Right ventricle myocardium superior (tissue), 1 donor: ENCODE results near the gene LINC01488. TPM values are rescaled to one million over a fixed set of nuclear protein-coding genes. Genes with fewer than 3 reads are reported as not detected.
A peak's percentile ranks its signal among the peaks of the same experiment; 100 is the strongest.

Experiments used
- ATAC-seq: fragments of 200-7000 bp; cut with Tn5 transposase; one replicate; pipeline ENCODE4 v1.9.1; 2020; ENCODE audit warnings: mild to moderate bottlenecking; ENCODE audit not compliant: poor library complexity
- DNase-seq: peaks from one replicate; pipeline ENCODE4 v3.0.0-alpha.2; 2020
- intact Hi-C: fragments of 100-400 bp; cut with DNase I; formaldehyde crosslinking; loops from one replicate; pipeline ENCODE4 v1.11.2; 2022
- total RNA-seq: library from RNA; stranded (reverse); fragmentation: NEBNext Ultra II Directional; extraction: Animal tissue kit (Norgen Biotek cat#: 25700); gene quantifications from one replicate; pipeline ENCODE4 v1.2.1, GENCODE V29; 2021
- donor health status: DM: no; HTN: yes; CAD: no; lungs with severe emphysema.

Gene LINC01488
- total RNA-seq, 1 donor from 2014 or later: 0.22 TPM

DNA sequence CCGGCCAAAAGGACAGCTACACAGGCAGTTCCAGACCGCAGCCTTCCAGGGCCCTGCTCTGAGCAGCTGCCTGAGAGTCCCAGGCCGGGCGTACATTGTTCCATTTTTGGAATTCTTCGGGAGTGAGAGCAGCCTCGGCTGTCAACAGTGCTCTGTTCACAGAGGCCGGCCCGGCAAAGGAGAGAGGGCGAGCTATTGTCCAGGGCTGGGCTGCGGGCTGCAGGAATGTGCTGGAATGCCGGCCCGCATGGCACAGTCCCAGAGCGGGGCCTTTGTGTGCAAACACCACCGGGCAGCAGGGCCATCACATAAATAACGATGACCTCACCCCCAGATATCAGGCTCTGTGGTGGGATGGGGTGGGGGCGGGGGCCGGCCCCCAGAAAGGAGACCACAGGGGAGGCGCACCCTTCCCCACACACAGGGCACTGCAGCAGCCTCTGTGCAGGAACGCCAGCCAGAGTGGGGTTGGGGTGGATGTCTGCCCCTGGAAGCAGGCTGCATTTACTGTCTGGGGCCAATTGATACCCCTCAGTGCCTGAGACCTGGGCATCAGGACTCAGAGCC is 15.8 kb downstream of the LINC01488 start:
- ATAC-seq (peak; percentile 94), DNase-seq (peak; percentile 93)
- intact Hi-C loops: no loop called here

DNA sequence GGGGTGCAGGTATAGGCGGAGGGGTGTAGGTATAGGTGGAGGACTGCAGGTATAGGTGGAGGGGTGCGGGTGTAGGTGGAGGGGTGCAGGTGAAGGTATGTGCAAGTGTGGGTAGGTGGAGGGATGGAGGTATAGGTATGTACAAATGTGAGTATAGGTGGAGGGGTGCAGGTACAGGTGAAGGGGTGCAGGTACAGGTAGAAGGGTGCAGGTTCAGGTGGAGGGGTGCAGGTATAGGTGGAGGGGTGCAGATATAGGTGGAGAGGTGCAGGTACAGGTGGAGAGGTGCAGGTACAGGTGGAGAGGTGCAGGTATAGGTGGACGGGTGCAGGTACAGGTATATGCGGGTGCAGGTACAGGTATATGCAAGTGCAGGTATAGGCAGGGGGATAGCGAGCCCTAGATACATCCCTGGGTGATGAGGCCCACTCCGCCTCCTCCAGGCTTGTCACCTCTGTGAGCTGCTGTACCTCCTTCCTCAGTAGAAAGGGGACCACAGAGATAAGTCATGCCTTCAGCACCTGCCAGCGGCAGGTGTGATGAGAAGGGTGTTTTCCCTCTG is 17.2 kb downstream of the LINC01488 start:
- intact Hi-C loops: no loop called here
- DNase-seq: peak; percentile 13
- ATAC-seq: no peak

DNA sequence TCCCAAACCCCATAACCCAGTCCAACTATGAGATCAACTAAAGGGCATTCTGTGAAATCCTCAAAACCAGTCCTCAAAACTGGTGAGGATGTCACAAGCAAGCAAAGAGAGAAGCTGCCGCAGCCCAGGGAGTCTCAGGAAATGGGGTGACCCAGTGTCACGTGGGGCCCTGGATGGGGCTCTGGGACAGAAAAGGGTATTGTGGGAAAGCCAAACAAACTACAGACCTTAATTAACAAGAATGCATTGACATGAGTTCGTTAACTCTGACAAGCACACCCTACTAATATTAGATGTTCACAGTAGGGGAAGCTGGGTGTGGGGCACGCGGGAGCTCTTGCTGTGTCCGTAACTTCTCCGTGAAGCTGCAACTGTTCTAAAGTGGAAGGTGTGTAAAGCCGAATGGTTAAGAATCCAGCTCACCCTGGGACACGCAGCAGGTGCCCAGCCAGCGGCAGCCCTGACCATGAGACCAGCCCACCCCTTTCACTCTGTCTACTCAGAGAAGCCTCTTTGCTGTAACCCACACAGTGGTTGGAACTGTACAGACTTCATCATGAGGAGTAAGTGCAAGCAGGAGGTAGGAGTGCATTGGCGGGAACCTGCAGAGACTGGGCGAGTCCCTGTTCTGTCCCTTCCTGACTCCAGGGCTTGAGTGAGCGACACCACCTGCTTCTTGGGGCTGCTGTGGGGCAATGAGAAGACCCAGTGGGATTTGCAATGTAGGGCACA is 17.9 kb downstream of the LINC01488 start:
- no peak for DNase-seq
- intact Hi-C loops: no loop called here

DNA sequence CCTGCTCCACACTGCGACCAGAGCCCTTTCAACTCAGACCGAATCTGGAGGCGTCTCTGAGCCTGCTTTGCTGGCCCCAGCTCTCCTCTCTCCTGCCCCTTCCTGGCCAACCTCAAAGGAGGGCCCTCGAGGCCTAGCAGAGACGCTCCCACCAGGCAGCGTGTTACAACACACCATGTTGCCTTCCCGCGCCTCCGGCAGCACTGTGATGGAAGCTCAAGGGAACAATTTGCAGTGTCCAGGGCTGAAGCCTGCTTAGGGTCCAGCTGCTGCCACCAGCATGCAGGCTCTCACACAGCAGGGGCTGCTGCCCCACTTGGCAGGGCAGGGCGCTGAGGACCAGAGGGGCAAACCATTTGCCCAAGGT is 18.4 kb downstream of the LINC01488 start:
- intact Hi-C loops: no loop called here
- no peak for ATAC-seq
- no peak for DNase-seq

More for the DNA sequence above, 17.9 kb downstream of the LINC01488 start:
- ATAC-seq: no peak

DNA sequence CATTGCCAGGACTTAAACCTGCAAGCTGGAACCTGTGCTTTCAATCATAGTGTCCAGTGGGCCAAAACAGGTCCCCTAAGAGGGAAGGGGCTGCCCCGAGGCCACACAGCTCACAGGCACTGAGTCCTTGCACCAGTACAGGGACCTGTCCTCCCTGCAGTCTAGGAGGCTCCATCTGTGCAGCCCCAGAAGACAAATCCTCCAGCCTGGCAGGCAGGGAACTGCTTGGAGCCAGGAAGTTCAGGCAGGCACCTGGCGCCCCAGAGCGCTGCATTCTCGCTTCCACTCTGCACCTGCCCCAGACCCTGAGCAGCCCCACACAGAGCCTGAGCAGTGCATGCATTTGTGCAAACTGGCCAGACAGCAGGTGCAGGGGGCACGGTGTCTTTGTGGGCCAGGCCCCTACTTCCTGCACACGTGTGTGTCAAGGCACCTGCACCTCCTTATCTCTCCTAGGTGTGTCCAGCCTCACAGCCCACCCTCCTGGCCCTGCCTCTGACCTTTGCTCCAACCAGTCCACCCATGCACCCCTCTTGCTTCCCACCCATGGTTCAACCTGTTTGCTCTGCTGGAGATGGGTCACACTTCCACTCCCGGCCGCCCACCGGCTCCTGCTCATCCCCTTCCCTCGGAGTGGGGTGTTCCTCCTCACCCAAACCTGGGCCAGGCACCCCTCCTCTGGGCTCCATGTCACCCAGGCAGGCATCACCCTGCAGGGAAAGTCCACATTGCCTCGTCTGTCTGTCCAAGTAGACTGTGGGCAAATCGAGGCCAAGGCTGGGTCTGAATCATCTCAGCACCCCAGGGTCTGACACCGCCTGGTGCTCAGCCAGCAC is 19.0 kb downstream of the LINC01488 start:
- no peak for DNase-seq
- no peak for ATAC-seq
- intact Hi-C loops: no loop called here

DNA sequence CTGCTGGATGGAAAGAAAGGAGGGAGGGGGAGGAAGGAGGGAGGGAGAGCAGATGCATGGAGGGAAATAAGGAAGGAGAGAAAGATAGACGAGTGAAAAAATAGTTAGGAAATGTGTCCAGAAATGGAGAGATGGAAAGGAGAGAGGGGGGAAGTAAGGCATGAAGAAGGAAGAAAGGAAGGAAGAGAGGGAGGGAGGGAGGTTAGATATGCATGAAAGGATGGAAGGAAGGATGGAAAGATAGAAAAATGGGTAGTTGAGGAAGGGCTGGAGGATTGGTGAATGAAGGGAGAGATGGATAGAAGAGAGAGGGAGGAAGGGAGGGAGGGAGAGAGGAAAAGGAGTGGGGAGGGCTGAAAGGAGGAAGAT is 19.6 kb downstream of the LINC01488 start:
- ATAC-seq (no peak), DNase-seq (no peak)
- intact Hi-C loops: no loop called here

DNA sequence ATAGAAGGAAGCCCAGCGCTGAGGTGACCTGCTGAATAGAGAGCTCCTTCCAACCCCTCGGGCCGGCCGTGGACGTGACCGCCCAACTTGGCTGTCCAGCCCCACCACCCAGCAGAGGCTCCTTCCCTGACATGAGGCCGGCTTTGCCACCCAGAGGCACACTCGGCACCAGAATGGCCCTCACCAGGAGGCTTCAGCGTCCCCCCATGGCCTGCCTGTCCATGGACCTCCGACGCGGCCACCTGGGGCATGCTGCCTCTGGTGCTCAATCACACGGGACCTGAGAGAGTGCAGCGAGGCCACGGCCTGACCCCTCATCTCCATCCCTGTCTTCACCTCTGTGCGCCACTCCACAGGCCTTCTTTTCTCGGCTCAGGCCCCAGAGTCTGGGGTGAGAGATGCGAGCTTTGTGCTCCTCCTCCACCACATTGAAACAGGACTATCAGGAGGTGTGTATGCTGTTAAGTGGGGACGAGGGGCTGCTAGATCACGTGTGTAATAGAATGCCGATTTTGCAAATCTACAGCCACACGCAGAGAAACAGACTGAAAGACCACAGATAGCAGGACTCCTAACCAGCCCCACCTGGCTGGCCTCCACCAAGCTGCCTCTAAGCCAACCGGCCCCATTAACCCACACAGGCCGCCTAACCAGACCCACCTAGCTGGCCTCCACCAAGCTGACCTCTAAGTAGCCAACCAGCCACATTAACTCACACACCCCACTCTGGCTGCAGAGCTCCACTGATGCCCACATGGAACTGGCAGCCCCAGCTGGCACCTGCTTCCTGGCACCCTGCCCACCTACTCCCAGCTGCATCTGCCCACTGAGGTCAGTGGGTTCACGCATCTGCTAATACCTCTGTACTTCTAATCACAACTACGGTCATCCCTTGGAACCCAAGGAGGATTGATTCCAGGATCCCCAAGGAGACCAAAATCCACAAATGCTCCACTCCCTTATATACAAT is 20.7 kb downstream of the LINC01488 start:
- intact Hi-C loops: no loop called here
- DNase-seq (peak; percentile 65), ATAC-seq (peak; percentile 53)

DNA sequence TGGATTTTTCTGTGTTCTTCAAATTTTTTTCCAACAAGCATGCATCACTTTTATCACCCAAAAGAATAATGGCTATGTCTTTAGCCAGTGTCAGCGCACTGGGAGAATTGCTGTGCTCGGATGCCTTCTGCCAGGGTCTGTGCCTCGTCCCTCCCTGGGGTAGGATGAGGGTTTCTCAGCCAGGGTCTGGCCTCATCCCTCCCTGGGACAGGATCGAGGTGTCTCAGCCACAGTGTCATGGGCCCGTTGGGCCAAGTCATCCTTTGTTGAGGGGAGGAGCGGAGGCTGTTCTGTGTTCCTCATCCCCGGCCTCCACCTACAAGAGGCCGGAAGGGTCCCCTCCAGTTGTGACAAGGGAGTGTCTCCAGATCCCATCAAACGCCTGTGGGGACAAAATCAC is 22.7 kb downstream of the LINC01488 start:
- intact Hi-C loops: no loop called here
- no peak for DNase-seq
- no peak for ATAC-seq

DNA sequence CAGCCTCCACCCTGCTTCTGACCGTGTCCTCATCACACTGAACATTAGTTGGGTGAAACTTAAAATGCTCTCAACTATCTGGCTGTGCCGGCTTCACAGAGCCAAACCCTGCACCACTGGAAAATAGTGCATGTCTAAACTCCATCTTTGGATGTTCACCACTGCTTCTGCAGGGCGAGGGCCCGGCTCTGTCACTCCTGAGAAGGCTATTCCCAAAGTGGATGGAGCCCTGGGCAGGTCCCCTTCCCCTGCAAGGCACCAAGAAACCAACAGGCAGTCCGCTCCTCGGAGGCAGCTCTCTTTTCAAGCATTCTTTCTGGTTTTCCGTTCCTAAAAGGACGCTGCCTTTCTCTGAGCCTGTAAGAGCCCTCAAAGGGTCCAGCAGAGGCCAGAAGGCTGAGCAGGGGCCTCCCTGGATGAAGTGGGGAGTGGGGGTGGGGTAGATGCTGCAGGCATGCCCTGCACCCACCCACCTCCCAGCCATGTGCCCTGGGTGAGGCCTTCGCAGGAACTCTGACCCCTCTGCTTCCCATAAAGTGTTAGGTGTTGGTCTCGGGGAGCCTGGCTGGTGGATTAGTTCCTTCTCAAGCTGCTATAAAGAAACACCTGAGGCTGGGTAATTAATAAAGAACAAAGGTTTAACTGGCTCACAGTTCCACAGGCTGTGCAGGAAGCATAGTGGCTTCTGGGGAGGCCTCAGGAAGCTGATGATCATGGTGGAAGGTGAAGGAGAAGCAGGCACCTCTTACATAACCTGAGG is 23.3 kb downstream of the LINC01488 start:
- no peak for DNase-seq
- intact Hi-C loops: no loop called here

DNA sequence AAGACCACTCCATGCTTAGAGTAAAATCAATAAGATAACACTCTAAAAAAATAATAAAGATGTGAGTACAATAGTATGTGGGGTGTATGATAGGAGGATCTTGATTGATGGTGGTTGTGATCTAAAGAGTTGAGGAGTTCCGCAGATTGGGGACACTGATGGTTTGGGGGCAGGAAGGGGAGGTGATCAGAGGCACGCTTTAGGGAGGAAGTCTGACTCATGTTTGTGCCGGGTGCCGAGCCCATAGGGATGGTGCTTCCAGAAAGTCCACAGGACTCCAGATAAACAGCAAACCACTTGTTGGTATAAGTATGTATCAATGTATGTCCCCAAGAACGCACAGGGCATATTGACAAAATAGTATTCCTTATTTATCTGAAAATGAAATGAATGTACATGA is 27.5 kb downstream of the LINC01488 start:
- no peak for ATAC-seq
- no peak for DNase-seq
- intact Hi-C loops: no loop called here

More for the DNA sequence above, 23.3 kb downstream of the LINC01488 start:
- no peak for ATAC-seq

DNA sequence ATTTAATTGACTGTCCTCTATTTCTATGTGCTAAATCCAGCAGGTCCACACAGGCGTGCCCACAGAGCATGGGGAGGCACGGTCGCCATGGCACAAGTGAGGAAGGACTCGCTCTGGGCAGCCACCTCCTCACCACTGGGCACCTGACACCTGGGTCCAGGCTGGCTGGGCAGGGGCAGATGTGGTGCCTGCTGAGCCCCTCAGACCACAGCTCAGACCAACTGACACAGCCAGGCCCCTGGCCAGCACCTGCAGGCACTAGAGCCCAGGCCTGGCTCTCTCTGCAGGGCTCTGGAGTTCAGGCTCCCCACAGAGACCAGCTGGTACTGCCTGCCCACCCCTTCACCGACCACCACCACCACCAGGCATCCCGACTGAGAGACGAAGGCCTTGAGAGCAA is 27.9 kb downstream of the LINC01488 start:
- intact Hi-C loops: no loop called here
- DNase-seq: no peak

DNA sequence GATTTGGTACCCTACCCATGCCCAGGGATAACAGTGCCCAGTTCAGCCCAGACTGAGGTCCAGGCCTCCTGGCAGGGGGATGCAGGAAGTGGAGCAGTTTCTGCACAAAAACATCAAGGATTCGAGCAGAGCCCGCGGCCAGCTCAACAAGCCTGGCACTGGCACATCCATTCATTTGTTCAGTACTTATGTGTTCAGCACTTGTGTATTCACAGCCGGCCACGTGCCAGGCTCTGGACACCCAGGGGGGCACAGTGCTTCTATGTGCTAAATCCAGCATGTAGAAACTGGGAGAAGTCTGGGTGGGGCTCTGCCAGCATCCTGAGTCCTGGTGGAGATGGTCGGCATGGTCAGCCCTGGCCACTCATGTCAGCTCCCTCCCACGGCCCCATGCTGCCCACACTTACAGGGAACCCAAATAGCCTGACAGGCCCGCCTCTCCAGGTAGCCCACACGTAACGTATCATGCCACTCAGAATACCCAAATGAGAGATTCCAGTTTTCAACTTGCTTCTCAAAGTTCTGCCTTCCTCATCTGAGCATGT is 28.5 kb downstream of the LINC01488 start:
- intact Hi-C loops: no loop called here
- ATAC-seq (no peak), DNase-seq (no peak)

More for the DNA sequence above, 27.9 kb downstream of the LINC01488 start:
- no peak for ATAC-seq

DNA sequence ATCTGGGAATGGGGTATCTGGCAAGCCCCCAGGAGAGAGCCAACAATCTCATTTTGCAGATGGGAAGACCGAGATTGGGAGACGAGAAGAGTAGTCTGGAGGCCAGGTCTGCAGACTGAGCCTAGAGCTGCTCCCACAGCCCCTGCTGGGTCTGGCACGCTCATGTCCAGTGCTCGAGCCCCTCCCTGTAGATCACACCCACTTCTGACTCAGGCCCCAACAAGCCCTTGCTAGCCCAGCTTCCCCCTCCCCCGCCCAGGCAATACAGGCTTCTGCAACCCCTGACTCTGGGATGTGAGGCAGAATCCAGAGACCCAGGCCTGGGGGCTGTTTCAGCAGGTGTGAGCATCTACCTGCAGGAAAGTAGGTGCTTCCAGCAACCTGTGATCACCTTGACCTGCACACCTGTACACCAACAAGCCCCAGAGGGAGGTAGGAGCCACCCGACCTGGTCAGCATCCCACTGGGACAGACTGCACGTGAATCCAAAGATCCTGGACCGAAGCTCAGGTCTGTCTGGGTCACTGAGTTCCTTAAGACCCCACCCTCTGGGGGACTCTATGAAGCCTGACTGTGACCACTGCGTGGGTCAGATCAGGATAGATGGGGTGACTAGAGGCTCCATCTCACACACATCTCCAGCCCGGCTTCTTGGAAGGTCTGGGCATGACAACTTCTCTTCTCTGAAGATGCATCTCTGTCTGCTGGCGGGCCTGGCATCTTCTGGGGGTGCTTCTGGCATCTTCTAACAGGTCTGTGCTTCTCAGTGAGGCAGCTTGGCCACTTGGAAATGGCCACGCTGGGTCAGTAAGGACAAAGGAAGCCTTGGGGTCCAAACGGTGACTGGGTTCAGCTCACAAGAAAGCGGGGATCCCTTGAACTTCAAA is 29.3 kb downstream of the LINC01488 start:
- intact Hi-C loops: no loop called here
- DNase-seq: no peak
- ATAC-seq: no peak

DNA sequence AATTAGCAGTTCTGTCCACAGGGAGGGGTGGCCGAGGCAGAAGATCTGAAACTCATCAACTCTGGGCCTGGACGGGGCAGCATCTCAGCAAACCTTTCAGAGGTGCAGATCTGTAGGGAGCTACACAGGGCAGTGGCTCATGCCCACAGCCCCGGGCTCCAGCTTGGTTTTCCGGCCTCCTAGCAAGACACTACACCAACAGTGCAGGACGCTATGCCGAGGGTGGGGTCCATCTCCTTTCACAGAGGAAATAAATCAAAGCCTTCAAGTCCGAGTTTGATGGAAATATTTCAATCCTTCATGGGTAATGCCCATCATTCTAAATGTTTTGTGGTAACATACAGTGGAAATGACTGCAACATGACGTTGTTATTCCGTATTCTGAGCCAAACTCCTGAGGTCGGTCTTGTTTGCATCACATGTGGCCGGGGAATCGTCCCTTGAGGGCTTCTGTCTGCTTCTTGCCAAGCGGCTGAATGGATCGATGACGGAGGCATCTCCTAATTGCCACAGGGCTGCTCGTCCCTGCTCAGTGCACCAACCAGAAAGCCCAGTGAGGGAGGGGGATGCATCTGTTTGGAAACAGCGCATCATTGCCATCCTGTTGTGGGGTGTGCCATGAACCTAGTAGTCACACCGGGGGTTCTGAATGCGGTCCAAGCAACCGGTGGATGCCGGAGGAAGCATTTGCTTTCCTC is 30.0 kb downstream of the LINC01488 start:
- ATAC-seq (no peak), DNase-seq (no peak)
- intact Hi-C loops: no loop called here

DNA sequence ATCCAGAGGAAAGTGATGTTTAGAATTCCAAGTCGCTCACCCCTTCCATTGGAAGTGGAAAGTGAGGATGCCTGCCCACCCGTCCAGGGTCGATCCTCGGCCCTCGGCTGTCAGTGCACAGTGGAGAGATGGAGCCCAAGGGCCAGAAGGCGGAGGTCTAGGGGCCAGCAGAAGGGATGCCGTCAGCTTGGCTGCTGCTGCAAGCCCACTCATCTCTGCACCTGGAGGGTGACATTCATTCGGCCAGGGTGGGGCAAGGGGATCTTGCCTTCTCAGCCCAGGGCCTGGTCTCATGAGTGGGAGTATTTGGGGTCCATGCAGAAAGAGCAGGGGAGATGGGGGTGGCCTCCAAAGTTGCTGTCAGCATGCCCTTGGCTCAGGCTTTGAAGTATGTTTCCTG is 30.7 kb downstream of the LINC01488 start:
- ATAC-seq (no peak), DNase-seq (no peak)
- intact Hi-C loops: no loop called here

DNA sequence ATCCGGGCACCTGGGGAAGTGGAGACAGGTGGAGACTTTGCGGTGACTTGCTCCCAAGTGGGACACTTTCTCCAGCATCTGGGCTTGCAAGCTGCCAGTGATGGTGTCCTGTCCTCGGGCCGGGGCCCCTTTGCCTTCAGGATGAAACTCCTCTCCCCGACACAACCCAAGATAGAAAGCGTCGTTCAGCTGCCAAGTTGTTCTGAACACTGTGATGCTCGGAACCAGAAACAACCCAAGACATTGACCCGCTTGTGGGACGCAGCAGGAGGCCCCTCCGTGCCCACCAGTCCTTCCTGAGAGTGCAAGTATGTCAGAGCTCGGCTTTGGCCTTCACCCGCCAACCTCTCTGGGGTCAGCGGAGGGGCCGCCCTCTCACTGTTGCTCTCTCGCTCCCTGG is 31.3 kb downstream of the LINC01488 start:
- ATAC-seq (no peak), DNase-seq (no peak)
- intact Hi-C loops: no loop called here
